MM.1S (cell line): ENCODE results near the gene CD28.

Experiments used
- DNase-seq: peaks from one replicate; pipeline ENCODE4 v3.0.0-alpha.2; 2015
- H2AFZ ChIP-seq: fragments of 300-600 bp; sonication (generic); 2 replicates; pipeline ENCODE4 v1.6.0; 2016; ENCODE audit warnings: antibody characterized with exemption, low read length
- H3F3A ChIP-seq: fragments of 300-600 bp; sonication (generic); 2 replicates; pipeline ENCODE4 v1.6.1; 2016; ENCODE audit warnings: mild to moderate bottlenecking, antibody characterized with exemption, low read length, moderate library complexity, mixed read lengths; ENCODE audit not compliant: insufficient read depth
- H3K27ac ChIP-seq: fragments of 300-600 bp; sonication (generic); 2 replicates; pipeline ENCODE4 v1.5.1; 2016; ENCODE audit warnings: mild to moderate bottlenecking, low read length
- H3K27me3 ChIP-seq: fragments of 300-600 bp; sonication (generic); replicated peaks from 2 replicates; pipeline ENCODE4 v1.6.0; 2016; ENCODE audit warnings: low read length; ENCODE audit not compliant: insufficient read depth
- H3K36me3 ChIP-seq: fragments of 300-600 bp; sonication (generic); replicated peaks from 2 replicates; pipeline ENCODE4 v1.6.1; 2016; ENCODE audit warnings: mild to moderate bottlenecking, low read length, mixed read lengths; ENCODE audit not compliant: insufficient read depth
- H3K4me1 ChIP-seq: fragments of 300-600 bp; sonication (generic); 2 replicates; pipeline ENCODE4 v1.6.1; 2016; ENCODE audit warnings: low read length, mixed read lengths
- H3K4me2 ChIP-seq: fragments of 300-600 bp; sonication (generic); 2 replicates; pipeline ENCODE4 v1.6.0; 2016; ENCODE audit warnings: low read depth, low read length
- H3K4me3 ChIP-seq: fragments of 300-600 bp; sonication (generic); 2 replicates; pipeline ENCODE4 v1.5.1; 2016; ENCODE audit warnings: low read length, mixed read lengths
- H3K79me2 ChIP-seq: fragments of 300-600 bp; sonication (generic); 2 replicates; pipeline ENCODE4 v1.6.1; 2016; ENCODE audit warnings: mixed run types, low read length, mixed read lengths
- H3K9ac ChIP-seq: fragments of 300-600 bp; sonication (generic); 2 replicates; pipeline ENCODE4 v1.6.1; 2016; ENCODE audit warnings: low read length, mixed read lengths
- H3K9me2 ChIP-seq: fragments of 300-600 bp; sonication (generic); replicated peaks from 2 replicates; pipeline ENCODE4 v1.6.1; 2016; ENCODE audit warnings: mild to moderate bottlenecking, low read length, mixed read lengths; ENCODE audit not compliant: insufficient read depth
- H3K9me3 ChIP-seq: fragments of 300-600 bp; sonication (generic); replicated peaks from 2 replicates; pipeline ENCODE4 v1.6.1; 2016; ENCODE audit warnings: mild to moderate bottlenecking, low read length, mixed read lengths; ENCODE audit not compliant: insufficient read depth
- H4K20me1 ChIP-seq: fragments of 300-600 bp; sonication (generic); 2 replicates; pipeline ENCODE4 v1.6.1; 2016; ENCODE audit warnings: mild to moderate bottlenecking, low read length, moderate library complexity, mixed read lengths; ENCODE audit not compliant: insufficient read depth
- EZH2 ChIP-seq: fragments of 300-600 bp; sonication (generic); optimal IDR thresholded peaks from 2 replicates; pipeline ENCODE3; 2017; ENCODE audit warnings: low read depth, mild to moderate bottlenecking, antibody characterized with exemption, low read length, mixed read lengths
- EZH2phosphoT487 ChIP-seq: fragments of 300-600 bp; sonication (generic); IDR thresholded peaks from 2 replicates; pipeline ENCODE4 v1.6.1; 2018; ENCODE audit warnings: antibody characterized with exemption, low read length
- TF ChIP-seq, protein P1 (sequence below): fragments of 300-600 bp; sonication (generic); IDR thresholded peaks from 2 replicates; pipeline ENCODE4 v1.5.1; 2016; ENCODE audit warnings: antibody characterized with exemption, low read length, mixed read lengths

CD28 gene

GRCh38 chr2:203759690-203760365 lies 53.4 kb downstream of the CD28 start:
- no peaks in the 10 kb centered on the region for H3K4me1 ChIP-seq
- no peak overlapping the region for H2AFZ ChIP-seq
- no peaks in the 10 kb centered on the region for H3K9me2 ChIP-seq
- H3K27me3 ChIP-seq: no peaks in the 10 kb centered on the region
- no peaks in the 10 kb centered on the region for H3K9me3 ChIP-seq
- DNase-seq: no peak
- H3K79me2 ChIP-seq: no peaks in the 10 kb centered on the region
- no peak for TF ChIP-seq EZH2
- no peak for TF ChIP-seq EZH2phosphoT487
- TF ChIP-seq, protein P1, sequence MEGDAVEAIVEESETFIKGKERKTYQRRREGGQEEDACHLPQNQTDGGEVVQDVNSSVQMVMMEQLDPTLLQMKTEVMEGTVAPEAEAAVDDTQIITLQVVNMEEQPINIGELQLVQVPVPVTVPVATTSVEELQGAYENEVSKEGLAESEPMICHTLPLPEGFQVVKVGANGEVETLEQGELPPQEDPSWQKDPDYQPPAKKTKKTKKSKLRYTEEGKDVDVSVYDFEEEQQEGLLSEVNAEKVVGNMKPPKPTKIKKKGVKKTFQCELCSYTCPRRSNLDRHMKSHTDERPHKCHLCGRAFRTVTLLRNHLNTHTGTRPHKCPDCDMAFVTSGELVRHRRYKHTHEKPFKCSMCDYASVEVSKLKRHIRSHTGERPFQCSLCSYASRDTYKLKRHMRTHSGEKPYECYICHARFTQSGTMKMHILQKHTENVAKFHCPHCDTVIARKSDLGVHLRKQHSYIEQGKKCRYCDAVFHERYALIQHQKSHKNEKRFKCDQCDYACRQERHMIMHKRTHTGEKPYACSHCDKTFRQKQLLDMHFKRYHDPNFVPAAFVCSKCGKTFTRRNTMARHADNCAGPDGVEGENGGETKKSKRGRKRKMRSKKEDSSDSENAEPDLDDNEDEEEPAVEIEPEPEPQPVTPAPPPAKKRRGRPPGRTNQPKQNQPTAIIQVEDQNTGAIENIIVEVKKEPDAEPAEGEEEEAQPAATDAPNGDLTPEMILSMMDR: no peak
- H3K4me2 ChIP-seq: no peak overlapping the region
- no peak overlapping the region for H3K9ac ChIP-seq
- H3K27ac ChIP-seq: no peak overlapping the region
- H4K20me1 ChIP-seq: no peaks in the 10 kb centered on the region
- H3F3A ChIP-seq: no peaks in the 10 kb centered on the region
- H3K36me3 ChIP-seq: peaks cover 3% of the 10 kb centered on the region; the same call in 1 of the 2 replicates
- H3K4me3 ChIP-seq: no peak overlapping the region

DNA sequence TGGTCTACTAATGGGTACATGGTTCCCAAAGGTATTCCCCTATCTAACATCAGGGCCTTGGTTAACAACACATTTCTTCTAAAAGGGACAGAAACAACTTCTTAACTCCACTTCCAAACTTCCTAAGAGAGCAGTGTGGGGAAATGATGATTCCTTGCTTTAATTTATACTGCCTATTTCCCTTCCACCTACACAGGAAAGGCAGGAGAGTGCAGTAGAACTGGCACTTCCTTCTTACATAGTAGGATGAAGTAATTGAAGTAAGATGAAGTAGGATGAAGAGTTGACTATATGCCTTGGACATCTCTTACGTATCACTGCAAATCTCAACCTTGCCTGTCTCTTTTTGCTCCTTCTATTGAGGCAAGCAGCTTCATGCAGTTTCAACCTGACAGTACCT lies 54.7 kb downstream of the CD28 start:
- Histone ChIP-seq H3K9ac (no peak overlapping the region), H3K79me2 (no peaks in the 10 kb centered on the region), H3F3A (no peaks in the 10 kb centered on the region), H3K4me3 (no peak overlapping the region), H3K27me3 (no peaks in the 10 kb centered on the region), H3K9me3 (no peaks in the 10 kb centered on the region), H3K4me2 (no peak overlapping the region), H3K27ac (no peak overlapping the region), H4K20me1 (no peaks in the 10 kb centered on the region), H3K36me3 (peaks cover 3% of the 10 kb centered on the region; the same call in 1 of the 2 replicates), H2AFZ (no peak overlapping the region), H3K4me1 (no peaks in the 10 kb centered on the region), H3K9me2 (no peaks in the 10 kb centered on the region)
- TF ChIP-seq EZH2 (no peak), EZH2phosphoT487 (no peak)
- TF ChIP-seq, protein P1: no peak
- no peak for DNase-seq

GRCh38 chr2:203763241-203763937 lies 57.0 kb downstream of the CD28 start:
- Histone ChIP-seq H3K27me3 (no peaks in the 10 kb centered on the region), H2AFZ (no peak overlapping the region), H3K9me3 (no peaks in the 10 kb centered on the region), H3K9ac (no peak overlapping the region), H3K4me2 (no peak overlapping the region), H3K79me2 (no peaks in the 10 kb centered on the region), H3K4me1 (no peaks in the 10 kb centered on the region), H3K4me3 (no peak overlapping the region), H3K9me2 (no peaks in the 10 kb centered on the region), H3K36me3 (peaks cover 7% of the 10 kb centered on the region; the same call in 1 of the 2 replicates), H3F3A (no peaks in the 10 kb centered on the region), H4K20me1 (no peaks in the 10 kb centered on the region), H3K27ac (no peak overlapping the region)
- TF ChIP-seq, protein P1: no peak
- TF ChIP-seq EZH2phosphoT487 (no peak), EZH2 (no peak)
- DNase-seq: no peak
